NCI-H1436 (cell line): ENCODE results near the gene AKNA.

Experiments
- DNase-seq: peaks from one replicate; lab custom pipeline; 2025; lab: John Stamatoyannopoulos, UW

AKNA gene

DNA sequence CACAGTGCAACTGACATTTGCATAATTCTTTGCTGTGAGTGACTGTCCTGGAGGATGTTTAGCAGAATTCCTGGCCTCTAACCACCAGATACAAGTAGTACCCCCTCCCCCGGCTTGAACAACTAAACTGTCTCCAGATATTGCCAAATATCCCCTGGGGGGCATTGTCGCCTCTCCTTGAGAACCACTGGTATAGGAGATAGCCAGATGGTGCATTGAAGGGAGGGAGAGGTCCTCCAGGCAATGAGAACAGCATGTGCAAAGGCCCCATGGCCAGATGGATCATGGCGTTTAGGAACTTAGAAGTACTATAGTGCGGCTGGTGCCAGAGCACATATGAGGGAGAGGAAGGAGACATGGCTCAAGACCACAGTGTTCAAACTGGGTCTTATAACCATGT is 83.8 kb downstream of the AKNA start:
- DNase-seq, result no peak

DNA sequence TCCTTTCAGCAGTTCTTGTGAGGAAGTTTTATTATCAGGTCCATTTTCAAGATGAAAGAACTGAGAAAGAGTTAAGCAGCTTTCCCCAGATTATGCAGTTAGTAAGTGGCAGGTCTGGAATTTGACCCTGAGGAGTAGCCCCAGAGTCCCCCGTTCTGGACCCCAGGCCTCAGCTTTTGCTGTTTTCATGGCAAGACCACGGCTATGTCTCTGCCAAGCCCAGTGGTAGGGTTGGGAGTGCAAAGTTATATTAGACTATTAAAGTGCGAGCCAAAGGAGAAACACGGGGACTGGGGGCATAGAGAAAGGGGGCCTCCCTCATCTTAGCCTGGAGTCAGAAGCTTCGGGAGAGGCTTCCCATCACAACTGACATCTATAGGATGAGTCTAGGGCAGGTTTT is 84.2 kb downstream of the AKNA start:
- no peak for DNase-seq

DNA sequence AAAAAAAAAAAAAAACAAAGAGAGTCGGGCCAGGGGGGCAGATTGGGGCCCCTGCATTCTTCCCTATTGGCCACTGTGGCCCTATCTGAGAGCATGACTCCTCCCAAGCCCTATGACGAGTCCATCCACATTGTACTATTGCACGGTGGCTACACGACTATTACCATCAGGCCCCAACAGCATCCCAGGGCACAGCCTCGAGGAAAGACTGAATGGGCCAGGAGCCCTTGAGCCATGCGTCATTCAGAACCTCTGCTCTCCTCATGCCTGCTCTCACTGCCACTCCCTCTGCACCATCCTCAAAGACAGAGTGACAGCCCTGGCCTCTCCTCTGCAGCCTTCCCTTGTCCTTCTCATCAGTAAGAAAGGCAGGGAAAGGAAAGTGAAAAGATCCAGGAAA is 85.1 kb downstream of the AKNA start:
- no peak for DNase-seq

DNA sequence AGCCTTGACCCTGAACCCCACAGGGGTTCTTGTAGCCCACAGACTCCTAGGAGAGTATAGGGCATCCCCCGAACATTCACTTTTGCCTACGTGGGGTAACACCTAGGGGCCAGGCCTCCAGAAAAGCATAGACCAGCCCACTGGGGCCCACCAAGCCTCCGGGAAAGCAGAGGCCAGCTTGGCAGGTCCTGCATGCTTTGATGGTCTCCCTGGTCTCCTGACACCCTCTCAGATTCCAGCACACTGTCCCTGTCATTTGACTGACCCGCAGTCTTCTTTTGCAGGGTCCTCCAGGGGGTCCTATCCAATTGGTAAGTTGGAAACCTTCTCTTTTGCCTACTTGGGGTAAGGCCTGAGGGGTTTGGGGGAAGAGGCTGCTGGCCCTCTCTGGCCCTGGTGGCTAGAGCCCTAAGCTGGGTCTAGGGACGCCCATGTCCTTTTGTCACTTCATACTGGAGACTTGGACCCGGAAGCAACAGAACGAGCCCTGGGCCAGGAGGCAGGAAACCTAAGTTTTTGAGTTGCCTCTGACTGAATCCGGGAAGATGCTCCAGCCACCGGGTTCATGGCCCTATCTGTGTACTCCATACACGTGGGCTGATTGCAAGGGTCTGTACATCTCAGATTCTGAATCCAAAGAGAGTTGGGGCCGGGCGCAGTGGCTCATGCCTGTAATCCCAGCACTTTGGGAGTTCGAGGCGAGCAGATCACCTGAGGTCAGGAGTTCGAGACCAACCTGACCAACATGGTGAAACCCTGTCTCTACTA is 85.8 kb downstream of the AKNA start:
- DNase-seq, result no peak

DNA sequence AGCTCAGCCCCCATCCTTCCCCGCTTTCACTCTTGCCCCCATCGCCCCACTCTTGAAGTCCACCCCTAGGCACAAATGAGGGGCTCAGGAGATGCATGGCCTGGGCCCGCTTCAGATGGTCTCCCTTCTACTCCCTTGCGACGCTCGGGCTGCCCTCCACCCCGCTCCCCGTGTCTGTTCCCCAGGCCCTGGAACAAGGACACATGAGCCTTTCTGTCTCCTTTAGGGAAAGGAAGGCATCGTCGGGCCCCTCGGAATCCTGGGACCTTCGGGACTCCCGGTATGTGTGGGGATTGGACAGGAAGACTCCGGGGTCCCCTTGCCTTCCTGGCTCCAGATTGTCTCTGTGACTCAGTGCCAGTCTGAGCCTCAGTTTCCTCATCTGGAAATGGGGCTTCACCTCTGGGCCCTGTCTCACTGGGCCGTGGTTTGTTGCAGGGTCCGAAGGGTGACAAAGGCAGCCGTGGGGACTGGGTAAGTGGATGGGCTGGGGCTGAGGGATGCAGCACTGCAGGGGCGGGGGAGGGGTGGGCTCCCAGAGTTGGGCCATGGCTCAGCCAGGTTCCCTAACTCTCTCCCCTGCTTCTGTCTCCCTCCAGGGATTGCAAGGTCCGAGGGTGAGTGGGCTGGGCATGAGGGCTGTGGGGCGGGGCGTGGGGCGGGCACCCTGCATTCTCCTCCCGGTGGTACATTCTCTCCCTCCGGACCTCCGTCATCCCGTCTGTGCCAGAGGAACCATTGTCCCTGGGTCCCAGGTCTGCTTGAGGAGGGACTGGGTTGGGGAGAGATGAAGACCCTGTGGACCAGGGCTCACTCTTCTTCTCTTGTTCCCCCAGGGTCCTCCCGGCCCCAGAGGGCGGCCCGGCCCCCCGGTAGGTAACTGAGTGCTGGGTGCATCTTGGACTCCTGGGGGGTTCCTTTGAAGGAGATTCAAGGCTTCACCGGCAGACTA is 86.7 kb downstream of the AKNA start:
- DNase-seq, result no peak

DNA sequence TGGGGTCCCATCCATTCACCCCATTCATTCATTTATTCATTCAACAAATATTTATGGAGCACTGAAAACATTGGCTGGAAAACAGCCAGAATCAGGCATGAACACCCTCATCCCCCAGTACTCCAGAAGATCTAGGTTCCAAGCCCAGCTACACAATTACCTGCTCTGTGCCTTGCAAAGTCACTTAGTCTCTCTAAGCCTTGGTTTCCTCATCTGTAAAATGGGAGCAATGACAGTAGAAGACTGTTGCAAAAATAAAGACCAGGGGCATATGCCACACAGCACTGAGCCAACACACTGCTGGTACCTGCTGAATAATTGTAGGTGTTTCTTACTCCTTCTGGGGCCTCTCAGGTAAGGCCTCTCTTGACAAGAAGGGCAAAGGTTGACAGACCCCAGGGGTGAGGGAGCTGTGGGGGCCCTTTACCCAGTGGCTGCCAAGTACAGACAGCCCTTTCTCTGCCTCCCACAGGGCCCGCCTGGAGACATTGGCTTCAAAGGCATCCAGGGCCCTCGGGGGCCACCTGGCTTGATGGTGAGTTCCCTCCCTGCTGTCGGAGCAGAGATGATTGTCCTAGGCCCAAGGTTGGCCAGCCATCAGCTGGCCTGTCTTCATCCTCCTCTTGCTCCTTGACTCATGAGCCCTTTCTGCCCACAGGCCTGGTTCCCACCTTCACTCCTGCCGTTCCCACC is 87.5 kb downstream of the AKNA start:
- no peak for DNase-seq

DNA sequence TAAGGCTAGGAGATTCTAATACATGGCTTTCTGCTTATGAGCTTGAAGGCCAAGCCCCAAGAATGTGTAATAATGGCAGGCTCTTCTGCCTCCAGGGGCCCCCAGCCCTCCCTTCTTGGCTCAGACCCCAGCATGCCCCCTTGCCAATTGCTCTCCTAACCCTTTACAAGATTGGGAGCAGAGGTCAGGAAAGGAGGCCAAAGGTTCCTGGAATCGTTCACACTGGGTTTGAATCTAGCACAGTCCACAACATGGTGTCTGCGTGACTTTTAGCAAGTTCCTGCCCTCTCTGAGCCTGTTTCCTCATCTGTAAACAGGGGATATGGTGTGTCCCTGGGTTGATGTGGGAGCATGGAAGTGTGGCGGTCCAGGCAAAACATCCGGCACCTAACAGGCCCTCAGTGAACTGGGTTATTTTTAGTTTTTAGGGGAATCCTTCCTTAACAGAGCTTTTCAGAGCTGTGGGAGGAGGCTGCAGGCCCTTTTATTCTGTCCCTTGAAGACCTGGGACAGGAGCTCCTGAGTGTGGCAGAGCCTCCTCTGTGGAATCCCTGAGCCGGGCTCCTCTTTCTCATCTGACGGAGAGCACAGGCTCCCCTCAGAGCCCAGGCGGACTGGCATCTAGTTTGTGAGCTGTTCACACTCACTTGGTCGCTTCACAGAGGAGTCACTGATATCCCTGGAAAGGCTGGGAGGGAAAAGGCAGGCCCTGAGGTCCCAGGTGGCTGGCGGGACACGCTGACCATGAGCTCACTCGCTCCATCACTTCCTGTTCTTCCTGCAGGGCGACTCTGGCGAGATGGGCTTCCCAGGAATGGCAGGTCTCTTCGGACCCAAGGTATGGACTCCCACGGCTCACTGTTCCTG is 88.3 kb downstream of the AKNA start:
- DNase-seq, result no peak

DNA sequence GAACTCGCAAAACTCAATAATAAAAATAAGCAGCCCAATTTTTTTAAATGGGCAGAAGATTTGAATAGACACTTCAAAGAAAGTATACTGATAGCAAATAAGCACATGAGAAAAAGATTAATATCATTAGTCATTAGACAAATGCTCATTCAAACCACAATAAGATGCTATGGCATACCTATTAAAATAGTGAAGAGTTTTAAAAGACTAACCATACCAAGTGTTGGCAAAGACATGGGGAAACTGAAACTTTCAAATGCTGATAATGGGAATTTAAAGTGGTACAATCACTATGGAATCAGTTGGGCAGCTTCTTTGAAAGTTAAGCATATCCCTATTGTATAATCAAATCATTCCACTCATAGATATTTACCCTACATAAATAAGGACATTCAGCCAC is 91.4 kb downstream of the AKNA start:
- DNase-seq, result no peak

DNA sequence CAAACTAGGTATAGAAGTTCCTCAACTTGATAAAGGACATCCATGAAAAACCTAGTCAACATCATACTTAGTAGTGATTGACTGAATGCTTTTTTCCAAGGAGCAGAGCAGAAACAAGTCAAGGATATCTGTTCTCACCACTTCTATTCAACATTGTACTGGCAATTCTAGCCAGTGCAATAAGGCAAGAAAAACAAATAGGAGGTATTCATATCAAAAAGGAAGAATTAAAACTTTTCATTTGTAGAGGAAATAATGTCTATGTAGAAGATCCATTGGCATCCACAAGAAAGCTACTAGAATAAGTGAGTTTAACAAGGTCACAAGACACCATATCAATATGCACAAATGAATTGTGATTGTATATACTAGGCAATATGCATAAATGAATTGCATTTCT is 93.1 kb downstream of the AKNA start:
- no peak for DNase-seq

DNA sequence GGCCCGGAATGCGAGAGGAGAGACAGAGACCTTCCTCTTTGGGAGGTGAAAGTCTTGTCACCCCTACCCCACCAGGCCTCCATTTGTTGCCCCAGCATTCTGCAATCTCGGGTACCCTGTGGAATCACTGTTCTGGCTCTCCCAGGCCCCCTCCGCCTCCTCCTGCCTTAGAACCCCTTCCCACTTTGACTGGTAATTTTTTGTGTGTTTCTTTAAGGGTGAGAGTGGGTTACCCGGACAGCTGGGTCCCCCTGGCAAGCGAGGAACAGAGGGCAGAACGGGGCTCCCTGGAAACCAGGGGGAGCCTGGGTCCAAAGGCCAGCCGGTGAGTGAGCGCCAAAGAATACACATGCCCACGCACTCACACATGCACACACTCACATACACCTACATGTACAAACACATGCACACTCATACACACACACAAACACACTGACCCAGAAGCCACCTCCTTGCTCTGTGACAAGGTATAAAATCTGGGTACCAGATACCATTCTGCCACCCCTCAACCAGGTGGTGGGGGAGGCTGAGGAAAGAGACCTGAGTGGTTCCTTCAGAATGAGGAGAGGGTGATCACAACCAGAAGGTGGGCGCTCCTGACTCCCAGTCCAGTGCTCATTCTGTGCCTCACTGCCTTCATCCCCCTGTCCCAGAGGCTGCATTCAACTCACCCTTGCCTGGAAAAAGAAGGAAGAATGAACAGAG is 95.7 kb downstream of the AKNA start:
- DNase-seq, result no peak

DNA sequence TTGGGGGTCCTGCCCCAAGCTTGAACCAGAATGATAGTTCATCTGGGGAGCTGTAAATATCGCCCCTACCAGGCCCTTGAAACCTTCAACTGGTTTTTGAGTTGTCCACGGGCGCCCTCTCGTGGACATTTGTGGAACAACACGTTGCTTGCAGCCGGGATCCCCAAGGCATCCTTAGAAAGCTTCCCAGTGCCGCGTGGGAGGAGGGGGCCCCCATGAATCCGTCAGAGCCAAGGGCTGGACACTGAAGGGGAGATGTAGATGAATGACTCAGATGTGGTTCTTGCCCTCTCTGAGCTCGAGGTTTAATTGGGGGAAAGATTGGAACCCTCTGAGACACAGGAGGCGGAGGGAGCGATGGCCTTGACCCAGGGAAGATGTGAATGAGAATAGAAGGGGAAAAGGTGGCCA is 96.7 kb downstream of the AKNA start:
- peak; percentile 21 for DNase-seq

DNA sequence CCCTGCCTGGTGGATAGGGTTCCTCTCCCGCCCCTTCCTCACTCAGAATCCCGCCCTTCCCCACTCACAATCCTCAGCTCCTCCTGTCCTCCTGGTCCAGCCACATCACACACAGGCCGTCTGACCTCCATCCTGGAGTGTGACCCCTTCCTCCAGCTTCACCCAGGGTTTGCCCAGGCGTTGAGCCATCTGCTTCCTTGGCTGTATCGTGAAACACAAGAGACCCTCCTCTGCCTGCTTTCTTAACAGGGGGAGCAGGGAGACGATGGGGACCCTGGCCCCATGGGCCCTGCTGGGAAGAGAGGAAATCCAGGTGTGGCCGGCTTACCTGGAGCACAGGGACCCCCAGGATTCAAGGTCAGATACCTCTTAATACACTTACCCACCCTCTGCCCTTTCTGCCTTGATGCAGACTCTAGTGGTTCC is 97.2 kb downstream of the AKNA start:
- DNase-seq, result no peak

DNA sequence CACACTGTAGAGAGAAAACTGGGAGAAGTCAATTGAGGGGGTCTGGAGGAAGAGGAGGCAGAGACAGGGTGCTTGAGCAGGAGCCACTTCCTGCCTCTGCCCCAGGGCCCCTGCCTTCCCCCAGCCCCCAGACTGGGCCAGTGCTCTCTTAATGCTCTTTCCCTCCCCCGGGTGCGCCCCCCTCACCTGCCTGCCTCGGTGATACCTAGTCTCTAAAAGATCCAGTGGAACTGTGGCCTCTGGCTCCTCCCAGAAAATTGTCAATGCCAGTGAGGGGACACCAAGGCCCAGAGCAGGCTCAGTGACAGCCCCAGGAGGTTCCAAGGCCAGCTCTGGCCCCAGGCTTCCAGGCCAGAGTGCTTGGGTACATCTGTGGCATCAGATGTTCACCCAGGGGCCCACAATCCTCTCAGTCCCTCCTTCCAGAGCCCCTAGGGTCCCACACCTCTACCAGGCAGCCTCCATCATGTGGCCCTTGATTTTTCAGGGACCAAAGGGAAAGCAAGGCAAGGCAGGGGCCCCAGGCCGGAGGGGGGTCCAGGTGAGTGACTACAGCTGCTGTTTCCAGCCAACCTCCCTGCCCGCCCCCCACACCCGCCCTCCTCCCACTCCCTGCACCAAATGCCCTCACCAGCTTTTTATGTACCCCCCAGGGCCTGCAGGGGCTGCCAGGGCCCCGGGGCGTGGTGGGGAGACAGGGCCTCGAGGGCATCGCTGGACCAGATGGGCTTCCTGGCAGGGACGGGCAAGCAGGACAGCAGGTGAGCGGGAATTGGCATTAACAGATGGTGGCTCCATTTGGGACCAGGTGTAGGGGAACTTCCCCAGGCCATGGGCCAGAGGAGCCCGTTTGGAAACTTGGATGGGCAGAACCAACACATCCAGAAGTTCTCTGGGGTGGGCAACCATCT is 98.0 kb downstream of the AKNA start:
- DNase-seq, result no peak

DNA sequence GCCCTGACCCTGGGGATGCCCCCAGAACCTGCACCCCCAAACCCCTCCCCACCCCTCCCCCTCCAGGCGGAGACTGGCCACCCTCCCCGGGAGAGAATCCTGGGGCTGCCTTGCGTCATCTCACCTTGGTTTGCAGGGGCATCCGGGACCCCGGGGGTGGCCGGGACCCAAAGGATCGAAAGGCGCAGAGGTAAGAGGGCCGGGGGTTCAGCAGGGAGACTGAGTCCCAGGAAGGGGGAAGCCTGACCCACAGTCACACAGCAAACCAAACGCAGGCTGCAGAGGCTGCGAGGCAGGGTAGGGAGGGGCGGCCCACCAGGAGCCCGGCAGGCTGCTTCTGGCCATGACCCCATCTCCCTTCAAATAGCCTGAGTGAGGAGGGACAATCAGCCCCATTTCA is 98.7 kb downstream of the AKNA start:
- DNase-seq, result no peak

DNA sequence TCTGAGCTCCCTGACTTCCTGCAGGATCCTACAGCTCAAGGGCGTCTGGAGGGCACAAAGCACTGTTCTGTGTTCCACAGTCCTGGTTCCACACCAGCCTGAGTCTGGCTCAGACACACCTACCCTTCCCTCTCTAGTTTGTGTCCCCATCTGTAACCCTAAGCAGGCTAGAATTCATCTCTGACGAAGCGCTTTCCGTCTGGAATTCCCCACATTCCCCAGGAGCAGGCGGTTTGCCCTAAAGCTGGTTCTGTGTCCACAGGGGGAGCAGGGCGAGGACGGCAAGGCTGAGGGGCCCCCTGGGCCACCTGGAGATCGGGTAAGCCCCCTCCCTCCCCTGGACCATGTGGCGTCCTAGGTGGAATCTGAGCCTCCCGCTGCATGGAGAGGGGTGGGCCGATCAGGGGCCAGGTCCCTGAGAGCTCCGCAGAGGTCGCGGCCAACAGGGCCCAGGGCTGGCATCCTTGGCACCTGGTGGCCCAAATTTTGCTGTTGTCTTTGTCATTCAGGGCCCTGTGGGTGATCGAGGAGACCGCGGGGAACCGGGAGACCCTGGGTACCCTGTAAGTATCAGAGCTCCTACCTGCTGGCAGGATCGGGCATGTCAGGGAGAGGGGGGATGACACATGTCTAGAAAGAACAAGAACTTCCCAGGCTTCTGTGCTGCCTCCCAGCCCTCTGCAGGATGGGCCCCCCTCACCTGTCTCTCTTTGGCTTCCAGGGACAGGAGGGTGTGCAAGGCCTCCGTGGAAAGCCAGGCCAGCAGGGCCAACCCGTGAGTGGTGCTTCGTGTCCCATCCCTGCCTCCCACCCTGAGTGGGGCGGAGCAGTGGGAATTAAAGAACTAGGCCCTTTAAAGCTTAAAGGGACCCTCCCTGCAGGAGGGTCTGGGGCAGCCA is 99.3 kb downstream of the AKNA start:
- no peak for DNase-seq

DNA sequence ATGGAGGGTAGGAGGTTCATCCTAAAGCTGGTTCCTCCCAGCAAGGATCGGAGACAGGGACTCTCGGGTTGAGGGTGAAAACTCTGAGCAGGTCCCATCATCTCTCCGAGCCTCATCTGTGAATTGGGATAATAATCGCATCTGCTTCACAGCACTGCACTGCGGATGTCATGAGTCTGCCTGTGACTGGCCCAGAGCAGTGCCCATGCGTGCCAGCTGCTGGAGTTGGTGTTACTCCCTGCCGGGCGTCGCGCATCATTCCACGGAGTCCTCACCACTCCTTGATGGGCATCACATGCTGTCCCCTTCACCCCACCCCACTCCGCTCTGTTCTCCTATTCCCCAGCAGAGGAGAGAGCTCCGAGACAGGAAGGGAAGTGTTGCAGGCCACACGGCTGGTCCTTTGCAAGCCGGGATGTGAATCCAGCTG is 100.0 kb downstream of the AKNA start:
- DNase-seq, result no peak

DNA sequence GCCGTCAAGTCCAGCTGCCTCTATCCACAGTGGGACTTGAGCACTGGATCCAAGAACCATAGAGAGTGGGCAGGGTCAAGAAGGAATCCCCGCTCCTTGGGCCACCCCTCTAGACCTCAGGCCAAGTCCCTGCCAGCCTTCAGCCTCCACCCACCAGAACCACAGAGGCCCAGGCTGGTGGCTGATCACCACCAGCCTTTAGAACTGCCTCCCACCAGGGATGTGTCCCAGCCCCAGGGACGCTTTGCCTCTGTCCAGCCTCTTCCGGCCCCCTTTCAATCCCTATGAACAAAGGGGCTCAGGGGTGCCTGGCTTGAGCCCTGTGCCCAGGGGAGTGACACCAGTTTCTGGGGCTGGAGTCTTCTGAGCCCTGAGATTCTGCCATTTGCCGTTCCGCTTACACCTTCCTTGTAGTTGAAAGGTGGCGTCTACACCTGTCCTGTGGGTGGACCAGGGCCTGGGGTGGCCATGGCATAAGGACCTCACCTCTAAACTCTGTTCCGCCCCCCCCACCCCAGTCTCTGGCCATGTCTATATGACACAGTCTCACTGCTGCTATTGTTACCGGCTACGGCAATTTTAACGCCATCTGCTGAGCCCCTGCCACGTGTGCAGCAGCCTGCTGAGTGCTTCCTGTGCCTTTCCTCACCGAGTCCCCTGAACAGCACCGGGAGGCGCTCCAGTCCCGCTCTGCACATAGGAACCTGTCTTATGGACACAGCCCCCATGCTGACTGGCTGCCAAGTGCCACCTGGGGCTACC is 100.6 kb downstream of the AKNA start:
- DNase-seq, result peak; percentile 20

DNA sequence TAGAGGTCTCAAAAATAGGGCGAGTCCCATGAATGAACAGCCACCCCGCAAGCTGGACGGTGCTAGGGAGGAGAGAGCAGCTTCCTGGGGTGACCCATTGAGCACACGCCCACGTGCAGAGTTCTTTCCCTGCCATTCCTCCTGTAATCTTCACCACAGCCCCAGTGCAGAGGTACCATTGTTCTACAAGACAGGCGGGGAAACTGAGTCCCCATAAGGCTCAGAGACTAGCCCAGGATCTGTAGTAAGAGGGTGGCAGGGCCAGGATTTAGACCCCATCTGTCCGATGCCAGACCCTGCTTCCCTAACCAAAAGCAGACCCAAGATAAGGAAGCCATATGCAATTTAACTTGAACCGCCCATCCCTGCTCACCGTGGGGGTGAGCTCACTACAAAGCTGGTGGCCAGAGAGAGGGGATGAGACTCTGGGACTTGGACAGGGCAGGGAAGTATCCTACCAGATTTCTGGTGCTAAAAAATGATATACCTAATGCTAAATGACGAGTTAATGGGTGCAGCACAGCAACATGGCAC is 101.6 kb downstream of the AKNA start:
- no peak for DNase-seq
